Tibial nerve (tissue), 4 donors: Measurements from ENCODE around the gene HNRNPF.

Source experiments
- CTCF ChIP-seq, 5 experiments: fragments of 200-600 bp in 3 of 5; fragments of 450-650 bp in 2 of 5; sonication (generic) in 3 of 5; IDR thresholded peaks; one replicate each; pipeline ENCODE4 v1.5.1; 2016 to 2019; ENCODE audit warnings: antibody characterized with exemption in 5 of 5, mild to moderate bottlenecking in 3 of 5, moderate library complexity in 2 of 5
- EP300 ChIP-seq, 2 donors: sonication (generic); formaldehyde crosslinking; IDR thresholded peaks; one replicate each; pipeline ENCODE4 v1.6.1; 2017; ENCODE audit warnings: antibody characterized with exemption in 2 of 2, mild to moderate bottlenecking in 1 of 2
- POLR2A ChIP-seq, 2 donors: fragments of 450-650 bp; IDR thresholded peaks; one replicate each; pipeline ENCODE4 v1.6.1; 2017; ENCODE audit warnings: antibody characterized with exemption in 2 of 2, mild to moderate bottlenecking in 2 of 2, moderate library complexity in 2 of 2

- TF ChIP-seq CTCF (IDR thresholded peaks at IDR 0.05) (no peak), POLR2A (IDR thresholded peaks at IDR 0.05) (no peak), EP300 (IDR thresholded peaks at IDR 0.05) (no peak)
Observed at GRCh38 chr10:43458227-43458626, 49.2 kb upstream of the HNRNPF start.
